HG02610 (cell line): ENCODE data around the gene FTCDNL1.

ENCODE experiments used
- ATAC-seq: cut with Tn5 transposase; IDR thresholded peaks from one replicate; pipeline ENCODE4 v1.9.1; 2021; ENCODE audit warnings: mild to moderate bottlenecking, moderate library complexity; ENCODE audit not compliant: unreplicated experiment

Gene FTCDNL1

GRCh38 chr2:199743415-199744120 lies 107.4 kb downstream of the FTCDNL1 start:
- ATAC-seq = no peak

GRCh38 chr2:199742884-199743283 lies 108.1 kb downstream of the FTCDNL1 start:
- no peak for ATAC-seq

GRCh38 chr2:199740111-199740428 lies 110.9 kb downstream of the FTCDNL1 start:
- no peak for ATAC-seq

GRCh38 chr2:199739413-199740110 lies 111.4 kb downstream of the FTCDNL1 start:
- ATAC-seq = no peak

GRCh38 chr2:199738727-199739412 lies 112.1 kb downstream of the FTCDNL1 start:
- ATAC-seq = no peak

GRCh38 chr2:199734651-199735050 lies 116.3 kb downstream of the FTCDNL1 start:
- ATAC-seq = no peak

GRCh38 chr2:199734011-199734410 lies 117.0 kb downstream of the FTCDNL1 start:
- no peak for ATAC-seq

- no peak for ATAC-seq
These were observed 123.2 kb downstream of the FTCDNL1 start for GRCh38 chr2:199727801-199728200.

- no peak for ATAC-seq
These were observed 123.7 kb downstream of the FTCDNL1 start for GRCh38 chr2:199727306-199727705.

- ATAC-seq = no peak
These were observed 132.9 kb downstream of the FTCDNL1 start for GRCh38 chr2:199718074-199718473.

- ATAC-seq = no peak
These were observed 133.4 kb downstream of the FTCDNL1 start for GRCh38 chr2:199717587-199717907.

- no peak for ATAC-seq
These were observed 134.0 kb downstream of the FTCDNL1 start for GRCh38 chr2:199716807-199717586.

- ATAC-seq = no peak
These were observed 137.2 kb downstream of the FTCDNL1 start for GRCh38 chr2:199713746-199714145.

GRCh38 chr2:199710551-199710950 lies 140.4 kb downstream of the FTCDNL1 start:
- ATAC-seq = no peak
